ENCODE results near the gene DYSF. TPM values are rescaled to one million over a fixed set of nuclear protein-coding genes. Genes with fewer than 3 reads are reported as not detected.

The DYSF gene
- total RNA-seq, 1 experiment from 2014 or later, result 5.5 TPM

DNA sequence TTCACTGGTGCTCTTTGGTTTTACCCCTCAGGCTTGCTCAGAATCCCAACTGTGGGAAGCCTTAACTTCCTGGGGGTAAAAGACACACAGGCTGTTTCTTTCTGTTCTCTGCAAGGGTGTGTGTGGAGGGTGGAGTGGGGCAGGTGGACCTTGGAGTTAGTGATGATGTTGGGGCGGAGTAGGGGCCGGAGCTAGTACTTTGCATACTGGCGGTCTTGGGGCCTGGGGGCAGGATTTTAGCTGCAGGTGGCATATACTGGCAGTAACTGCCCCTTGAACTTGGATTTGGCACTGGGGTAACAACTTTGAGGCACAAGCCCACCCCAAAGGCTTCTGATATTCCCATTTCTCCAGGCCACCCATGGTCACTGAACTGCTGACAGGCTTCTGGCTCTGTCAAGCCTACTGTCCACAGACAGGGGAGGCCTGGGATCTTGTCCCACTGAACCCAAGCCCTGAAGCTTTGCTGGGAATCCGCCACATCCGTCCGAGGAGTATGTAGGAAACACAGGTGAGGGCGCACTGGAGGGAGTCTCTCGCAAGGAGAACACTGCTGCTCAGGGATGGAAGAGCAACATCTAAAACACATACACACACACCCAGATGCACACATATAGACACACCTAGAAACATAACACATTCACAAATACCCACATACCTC is 258.9 kb downstream of the DYSF start:
- Mint-ChIP-seq H3K4me3 (no peak overlapping the region; a peak in 1 of 5 replicates), H3K27ac (no peak overlapping the region), H3K27me3 (ENCODE audit: low read depth) (no peaks in the 10 kb centered on the region; the same call in none of the 2 replicates), H3K4me1 (no peaks in the 10 kb centered on the region), H3K9me3 (no peaks in the 10 kb centered on the region), H3K36me3 (ENCODE audit: insufficient read depth in 1 of 3, low read depth in 3 of 3) (no peaks in the 10 kb centered on the region)
- Histone ChIP-seq H3K9me3 (ENCODE audit: control insufficient read depth, low read depth, low read length) (no peaks in the 10 kb centered on the region), H4K91ac (ENCODE audit: insufficient read length, low read depth, low read length) (no peak overlapping the region), H3K27ac (ENCODE audit: insufficient read length, low read depth, low read length) (no peak overlapping the region), H3K79me2 (ENCODE audit: insufficient read depth, low read length) (no peaks in the 10 kb centered on the region), H4K5ac (ENCODE audit: insufficient read length, low read depth, low read length) (no peak overlapping the region), H2AFZ (ENCODE audit: low read length) (no peak overlapping the region), H3K4me2 (ENCODE audit: insufficient read depth, insufficient read length, low read length) (no peak overlapping the region), H2BK15ac (ENCODE audit: low read depth, low read length) (no peak overlapping the region), H3K18ac (ENCODE audit: insufficient read length, low read depth, low read length) (no peak overlapping the region), H3K4me1 (ENCODE audit: insufficient read depth, low read length) (no peaks in the 10 kb centered on the region), H4K8ac (replicated peaks; ENCODE audit: insufficient read length, low read depth, low read length) (no peak overlapping the region), H3K23ac (ENCODE audit: insufficient read length, low read depth, low read length) (no peak overlapping the region), H2BK120ac (ENCODE audit: low read depth, low read length, poor library complexity, severe bottlenecking) (no peak overlapping the region), H2AK5ac (ENCODE audit: insufficient read length, low read length) (no peak overlapping the region), H3K23me2 (ENCODE audit: insufficient read length, low read depth, low read length, poor library complexity, severe bottlenecking) (no peaks in the 10 kb centered on the region), H4K20me1 (ENCODE audit: control insufficient read depth, insufficient read depth, insufficient read length) (no peaks in the 10 kb centered on the region), H3K79me1 (ENCODE audit: insufficient read depth, low read depth, low read length, poor library complexity, severe bottlenecking) (no peaks in the 10 kb centered on the region), H3K9ac (ENCODE audit: extremely low read depth, insufficient read length, low read length) (no peak overlapping the region), H2BK12ac (ENCODE audit: insufficient read length, low read depth, low read length) (no peak overlapping the region), H3K14ac (ENCODE audit: insufficient read depth, low read length) (no peak overlapping the region), H3T11ph (ENCODE audit: low read length) (no peak overlapping the region), H2BK5ac (ENCODE audit: insufficient read length, low read length) (no peak overlapping the region), H2BK20ac (ENCODE audit: low read depth, low read length, poor library complexity, severe bottlenecking) (no peak overlapping the region), H3K4ac (ENCODE audit: low read depth, low read length) (no peak overlapping the region), H3K27me3 (ENCODE audit: insufficient read depth, low read length) (no peaks in the 10 kb centered on the region), H3K56ac (ENCODE audit: insufficient read length, low read depth, low read length) (no peak overlapping the region)
- WGBS (ENCODE audit: extremely low coverage, insufficient read length, low lambda C conversion rate), result no CpG with 5 or more reads among the region's 8 CpGs
- no peak for TF ChIP-seq CTCF (conservative IDR thresholded peaks at IDR 0.05)
- no peak for DNase-seq

Measured in H9 (cell line).